Neuronal stem cell (in vitro differentiated cells): Measurements from ENCODE around the gene LCN6.
A peak's percentile ranks its signal among the peaks of the same experiment; 100 is the strongest.

ENCODE experiments used
- DNase-seq: peaks from one replicate; pipeline ENCODE4 v3.0.0-alpha.2; 2013; ENCODE audit warnings: low spot score
- H2AFZ ChIP-seq: one replicate; pipeline ENCODE4 v1.6.1; 2013; ENCODE audit warnings: mild to moderate bottlenecking, low read length, inconsistent platforms
- H2AK5ac ChIP-seq: 2 replicates; pipeline ENCODE4 v1.6.1; 2013; ENCODE audit warnings: low read depth, mild to moderate bottlenecking, inconsistent platforms, low read length, moderate library complexity, mixed read lengths
- H2BK120ac ChIP-seq: 2 replicates; pipeline ENCODE4 v1.6.1; 2013; ENCODE audit warnings: low read depth, mild to moderate bottlenecking, inconsistent platforms, low read length, moderate library complexity, mixed read lengths
- H2BK12ac ChIP-seq: one replicate; pipeline ENCODE4 v1.6.1; 2013; ENCODE audit warnings: low read length, inconsistent platforms
- H2BK15ac ChIP-seq: 2 replicates; pipeline ENCODE4 v1.6.1; 2013; ENCODE audit warnings: mild to moderate bottlenecking, low read length, inconsistent platforms, mixed read lengths
- H2BK5ac ChIP-seq: one replicate; pipeline ENCODE4 v1.6.1; 2013; ENCODE audit warnings: inconsistent platforms, mild to moderate bottlenecking, low read length, moderate library complexity
- H3K14ac ChIP-seq: one replicate; pipeline ENCODE4 v1.6.1; 2013; ENCODE audit warnings: low read length, inconsistent platforms
- H3K18ac ChIP-seq: 2 replicates; pipeline ENCODE4 v1.6.1; 2013; ENCODE audit warnings: low read length, inconsistent platforms
- H3K23ac ChIP-seq: 2 replicates; pipeline ENCODE4 v1.6.1; 2013; ENCODE audit warnings: low read depth, mild to moderate bottlenecking, mixed read lengths, low read length, inconsistent platforms; ENCODE audit not compliant: poor library complexity
- H3K27ac ChIP-seq: replicated peaks from 3 replicates; pipeline ENCODE4 v1.5.1; 2013; ENCODE audit warnings: low read length, inconsistent platforms
- H3K27me3 ChIP-seq, 3 experiments: 2 replicates each; pipeline ENCODE4 v1.6.1; 2013; ENCODE audit warnings: low read length in 3 of 3, mild to moderate bottlenecking in 2 of 3, inconsistent platforms in 1 of 3, low read depth in 1 of 3, mixed read lengths in 1 of 3, moderate library complexity in 1 of 3; ENCODE audit not compliant: control insufficient read depth in 3 of 3, insufficient read depth in 3 of 3
- H3K36me3 ChIP-seq, 2 donors: replicated peaks in 1 of 2; 2 replicates each; pipeline ENCODE4 v1.6.1; 2013; ENCODE audit warnings: low read length in 2 of 2; ENCODE audit not compliant: control insufficient read depth in 2 of 2, insufficient read depth in 2 of 2
- H3K4ac ChIP-seq: 2 replicates; pipeline ENCODE4 v1.6.1; 2013; ENCODE audit warnings: inconsistent platforms, mild to moderate bottlenecking, low read length, moderate library complexity
- H3K4me1 ChIP-seq, 2 donors: 1 replicate in 1 of 2; 2 replicates in 1 of 2; pipeline ENCODE4 v1.6.1; 2013; ENCODE audit warnings: low read length in 2 of 2, low read depth in 1 of 2; ENCODE audit not compliant: control insufficient read depth in 2 of 2, insufficient read depth in 1 of 2
- H3K4me2 ChIP-seq: one replicate; pipeline ENCODE4 v1.6.1; 2013; ENCODE audit warnings: mild to moderate bottlenecking, low read length, inconsistent platforms; ENCODE audit not compliant: insufficient read depth, poor library complexity, severe bottlenecking
- H3K4me3 ChIP-seq, 2 donors: 2 replicates each; pipeline ENCODE4 v1.5.1; 2013; ENCODE audit warnings: low read length in 2 of 2, mild to moderate bottlenecking in 2 of 2, inconsistent platforms in 1 of 2, moderate library complexity in 1 of 2
- H3K79me1 ChIP-seq: one replicate; pipeline ENCODE4 v1.6.1; 2013; ENCODE audit warnings: low read depth, mild to moderate bottlenecking, inconsistent platforms, low read length, moderate library complexity
- H3K9ac ChIP-seq: one replicate; pipeline ENCODE4 v1.6.1; 2013; ENCODE audit warnings: mild to moderate bottlenecking, low read depth, low read length, inconsistent platforms; ENCODE audit not compliant: poor library complexity
- H3K9me3 ChIP-seq, 2 donors: replicated peaks in 1 of 2; 2 replicates each; pipeline versions ENCODE3 to v1.6.1; 2013; ENCODE audit warnings: low read length in 2 of 2, mild to moderate bottlenecking in 2 of 2, inconsistent platforms in 1 of 2, low read depth in 1 of 2, mixed read lengths in 1 of 2, moderate library complexity in 1 of 2; ENCODE audit not compliant: control insufficient read depth in 2 of 2, insufficient read depth in 1 of 2
- H4K8ac ChIP-seq: one replicate; pipeline ENCODE4 v1.6.1; 2013; ENCODE audit warnings: low read depth, mild to moderate bottlenecking, inconsistent platforms, low read length, moderate library complexity
- H4K91ac ChIP-seq: one replicate; pipeline ENCODE4 v1.6.1; 2013; ENCODE audit warnings: low read length, low read depth, mild to moderate bottlenecking, inconsistent platforms; ENCODE audit not compliant: poor library complexity
- WGBS, 2 donors: extraction: QIAGEN DNeasy Blood & Tissue Kit; methylation state at CpG; one replicate each; pipeline ENCODE4 v1.1.7; 2013; ENCODE audit warnings: missing lambda C conversion rate in 2 of 2, mixed read lengths in 1 of 2; ENCODE audit not compliant: insufficient read length in 2 of 2, insufficient replicate concordance in 1 of 2; ENCODE audit errors: extremely low coverage in 2 of 2; 5-methylcytosine and 5-hydroxymethylcytosine counted together

LCN6 gene

DNA sequence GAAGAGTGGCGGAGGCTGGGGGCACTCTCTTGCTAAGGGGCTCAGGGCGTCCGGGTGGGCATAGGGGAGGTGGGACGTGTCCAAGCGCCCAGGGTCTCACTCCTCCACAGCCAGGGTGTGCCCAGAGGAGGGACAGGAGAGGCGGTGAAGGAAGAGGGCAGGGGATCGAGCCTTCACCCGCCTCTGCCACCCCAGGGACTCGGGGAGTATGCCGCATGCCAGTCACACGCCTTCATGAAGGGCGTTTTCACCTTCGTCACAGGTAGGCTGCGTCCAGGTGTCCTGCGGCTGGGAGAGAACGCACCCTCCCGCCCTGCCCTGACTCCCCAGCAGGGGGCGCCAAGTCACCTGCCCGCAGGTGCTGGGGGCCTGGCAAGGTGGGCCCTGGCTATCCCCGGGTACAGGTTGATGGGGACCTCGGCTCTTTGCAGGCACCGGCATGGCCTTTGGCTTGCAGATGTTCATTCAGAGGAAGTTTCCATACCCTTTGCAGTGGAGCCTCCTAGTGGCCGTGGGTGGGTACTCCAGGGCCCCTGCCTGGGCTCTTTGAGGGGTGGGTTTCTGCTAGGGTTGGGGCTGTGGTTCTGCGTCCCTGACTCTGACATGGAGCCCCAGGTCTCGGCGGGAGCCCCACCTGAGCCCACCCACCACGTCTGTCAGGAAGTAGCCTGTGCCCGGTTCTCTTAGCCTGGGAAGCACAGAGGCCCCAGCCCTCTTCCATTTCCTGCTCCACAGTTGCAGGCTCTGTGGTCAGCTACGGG, 43.4 kb upstream of the LCN6 start:
- no CpG with 5 or more reads among the region's 29 CpGs for WGBS, 2 donors
- Histone ChIP-seq H4K8ac (no peak overlapping the region), H3K18ac (peak overlapping the region; percentile 92), H3K4me2 (peak overlapping the region; percentile 96), H3K23ac (peak overlapping the region; percentile 87), H3K14ac (peak overlapping the region; percentile 12), H3K27ac (peak overlapping the region; percentile 16), H2BK12ac (no peak overlapping the region), H3K4me3 (peak overlapping the region; percentile 88 to 90), H4K91ac (no peak overlapping the region), H3K36me3 (peaks cover 4 to 14% of the 10 kb centered on the region in 2 donors), H3K4ac (peak overlapping the region; percentile 8), H3K9me3 (no peaks in the 10 kb centered on the region), H3K79me1 (no peaks in the 10 kb centered on the region), H3K27me3 (no peaks in the 10 kb centered on the region), H2AFZ (peak overlapping the region; percentile 92), H3K9ac (peak overlapping the region; percentile 96), H2BK120ac (no peak overlapping the region), H2AK5ac (peak overlapping the region; percentile 89), H2BK5ac (peak overlapping the region; percentile 95), H2BK15ac (peak overlapping the region; percentile 64), H3K4me1 (peaks cover 18 to 28% of the 10 kb centered on the region in 2 donors)
- DNase-seq = peak; percentile 33

- H2BK15ac ChIP-seq = peak within 1 kb of the TSS; percentile 64
- peak within 1 kb of the TSS; percentile 92 for H3K18ac ChIP-seq
- peak within 1 kb of the TSS; percentile 88 to 90 for H3K4me3 ChIP-seq
- H3K4ac ChIP-seq = peak within 1 kb of the TSS; percentile 8
- no peak within 1 kb of the TSS for H4K8ac ChIP-seq
- H3K27ac ChIP-seq = peak within 1 kb of the TSS; percentile 50
- H3K23ac ChIP-seq = peak within 1 kb of the TSS; percentile 87
- WGBS, 2 donors = no CpG with 5 or more reads among the region's 70 CpGs
- peaks cover 4 to 14% of the 10 kb centered on the region in 2 donors for H3K36me3 ChIP-seq
- peaks cover 12 to 20% of the 10 kb centered on the region in 2 donors for H3K4me1 ChIP-seq
- peak within 1 kb of the TSS; percentile 92 for H2AFZ ChIP-seq
- no peaks in the 10 kb centered on the region for H3K9me3 ChIP-seq
- peak within 1 kb of the TSS; percentile 96 for H3K9ac ChIP-seq
- no peak within 1 kb of the TSS for H4K91ac ChIP-seq
- H3K27me3 ChIP-seq = no peaks in the 10 kb centered on the region
- no peak within 1 kb of the TSS for H2BK12ac ChIP-seq
- peak; percentile 100 for DNase-seq
- H2BK5ac ChIP-seq = peak within 1 kb of the TSS; percentile 95
- H3K14ac ChIP-seq = peak within 1 kb of the TSS; percentile 12
- no peak within 1 kb of the TSS for H2BK120ac ChIP-seq
- peak within 1 kb of the TSS; percentile 96 for H3K4me2 ChIP-seq
- peak within 1 kb of the TSS; percentile 89 for H2AK5ac ChIP-seq
- no peaks in the 10 kb centered on the region for H3K79me1 ChIP-seq
Observed at GRCh38 chr9:136790640-136791515, 42.6 kb upstream of the LCN6 start, which contains the start of gene TMEM141. TMEM141 (plus strand) TSS chr9:136791344; CDS start chr9:136791371, 27 bp downstream.

DNA sequence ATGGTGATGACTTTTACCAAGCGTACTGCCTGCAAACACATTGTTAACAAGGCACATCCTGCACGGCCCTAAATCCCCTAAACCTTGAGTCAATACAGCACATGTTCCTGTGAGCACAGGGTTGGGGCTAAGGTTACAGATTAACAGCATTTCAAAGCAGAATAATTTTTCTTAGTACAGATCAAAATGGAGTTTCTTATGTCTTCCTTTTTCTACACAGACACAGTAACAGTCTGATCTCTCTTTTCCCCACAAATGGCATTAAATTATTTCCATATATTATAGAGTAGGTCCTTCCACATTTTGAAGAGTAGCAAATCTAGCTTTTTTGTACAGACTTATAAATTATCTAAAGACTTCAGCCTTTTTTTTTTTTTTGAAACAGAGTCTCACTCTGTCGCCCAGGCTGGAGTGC, 41.2 kb upstream of the LCN6 start:
- no peak overlapping the region for H3K4me2 ChIP-seq
- WGBS, 2 donors = no CpG with 5 or more reads among the region's 3 CpGs
- no peaks in the 10 kb centered on the region for H3K27me3 ChIP-seq
- DNase-seq = no peak
- H3K79me1 ChIP-seq = no peaks in the 10 kb centered on the region
- H3K27ac ChIP-seq = peak overlapping the region; percentile 58
- H3K23ac ChIP-seq = no peak overlapping the region
- H2BK5ac ChIP-seq = no peak overlapping the region
- no peak overlapping the region for H3K14ac ChIP-seq
- H2BK12ac ChIP-seq = no peak overlapping the region
- H3K4ac ChIP-seq = no peak overlapping the region
- no peak overlapping the region for H2BK120ac ChIP-seq
- no peaks in the 10 kb centered on the region for H3K9me3 ChIP-seq
- no peak overlapping the region for H4K8ac ChIP-seq
- H2AFZ ChIP-seq = peak overlapping the region; percentile 66
- H3K9ac ChIP-seq = no peak overlapping the region
- no peak overlapping the region for H2AK5ac ChIP-seq
- H3K4me1 ChIP-seq = peaks cover 12 to 23% of the 10 kb centered on the region in 2 donors
- H4K91ac ChIP-seq = no peak overlapping the region
- H3K36me3 ChIP-seq = peaks cover 4 to 14% of the 10 kb centered on the region in 2 donors
- no peak overlapping the region for H3K4me3 ChIP-seq
- H2BK15ac ChIP-seq = no peak overlapping the region
- no peak overlapping the region for H3K18ac ChIP-seq
